Activated naive CD8-positive, alpha-beta T cell (primary cell): ENCODE results near the gene DTWD2.
"Not testable (repeated sequence)": the region's sequence is repeated elsewhere in the genome, so short reads cannot be mapped to it uniquely, and the experiment has no call there.

Source experiments
- H3K27ac Mint-ChIP-seq: one replicate; pipeline ENCODE4 v1.8.0; 2021; ENCODE audit warnings: mixed read lengths
- H3K27me3 Mint-ChIP-seq: one replicate; pipeline ENCODE4 v1.8.0; 2021; ENCODE audit warnings: mixed read lengths
- H3K36me3 Mint-ChIP-seq: one replicate; pipeline ENCODE4 v1.8.0; 2021; ENCODE audit warnings: mixed read lengths
- H3K4me1 Mint-ChIP-seq: one replicate; pipeline ENCODE4 v1.8.0; 2021; ENCODE audit warnings: low read depth, mixed read lengths
- H3K4me3 Mint-ChIP-seq: one replicate; pipeline ENCODE4 v1.8.0; 2021; ENCODE audit warnings: mild to moderate bottlenecking, mixed read lengths
- H3K9me3 Mint-ChIP-seq: one replicate; pipeline ENCODE4 v1.8.0; 2021; ENCODE audit warnings: low read depth, mixed read lengths

Gene DTWD2

GRCh38 chr5:119017994-119018393 is 29.6 kb upstream of the DTWD2 start:
- Mint-ChIP-seq H3K4me1 (peaks cover 3% of the 10 kb centered on the region), H3K36me3 (no peaks in the 10 kb centered on the region), H3K27ac (no peak overlapping the region), H3K9me3 (no peaks in the 10 kb centered on the region), H3K4me3 (no peak overlapping the region), H3K27me3 (no peaks in the 10 kb centered on the region)

- Mint-ChIP-seq H3K36me3 (no peaks in the 10 kb centered on the region), H3K9me3 (no peaks in the 10 kb centered on the region), H3K4me3 (no peak overlapping the region), H3K27me3 (no peaks in the 10 kb centered on the region), H3K27ac (no peak overlapping the region), H3K4me1 (no peaks in the 10 kb centered on the region)
These were observed 27.9 kb upstream of the DTWD2 start for GRCh38 chr5:119016125-119016774.

GRCh38 chr5:119011186-119011585 is 22.8 kb upstream of the DTWD2 start:
- Mint-ChIP-seq H3K36me3 (no peaks in the 10 kb centered on the region), H3K27ac (no peak overlapping the region)

GRCh38 chr5:119010206-119010605 is 21.9 kb upstream of the DTWD2 start:
- no peak overlapping the region for H3K4me3 Mint-ChIP-seq
- no peaks in the 10 kb centered on the region for H3K27me3 Mint-ChIP-seq
- no peak overlapping the region for H3K27ac Mint-ChIP-seq
- H3K9me3 Mint-ChIP-seq = no peaks in the 10 kb centered on the region
- H3K36me3 Mint-ChIP-seq = no peaks in the 10 kb centered on the region
- H3K4me1 Mint-ChIP-seq = no peaks in the 10 kb centered on the region

More at GRCh38 chr5:119011186-119011585, 22.8 kb upstream of the DTWD2 start:
- no peaks in the 10 kb centered on the region for H3K27me3 Mint-ChIP-seq
- H3K9me3 Mint-ChIP-seq = no peaks in the 10 kb centered on the region
- H3K4me1 Mint-ChIP-seq = no peaks in the 10 kb centered on the region
- no peak overlapping the region for H3K4me3 Mint-ChIP-seq

- Mint-ChIP-seq H3K9me3 (no peaks in the 10 kb centered on the region), H3K4me3 (no peak overlapping the region), H3K27me3 (no peaks in the 10 kb centered on the region), H3K27ac (no peak overlapping the region), H3K4me1 (no peaks in the 10 kb centered on the region), H3K36me3 (no peaks in the 10 kb centered on the region)
These were observed 20.8 kb upstream of the DTWD2 start for GRCh38 chr5:119009131-119009530.

GRCh38 chr5:118999696-119000095 is 11.3 kb upstream of the DTWD2 start:
- Mint-ChIP-seq H3K27me3 (no peaks in the 10 kb centered on the region), H3K4me1 (no peaks in the 10 kb centered on the region), H3K36me3 (peaks cover 7% of the 10 kb centered on the region), H3K27ac (no peak overlapping the region), H3K4me3 (no peak overlapping the region), H3K9me3 (peaks cover 13% of the 10 kb centered on the region)

- not testable (repeated sequence) for H3K4me3 Mint-ChIP-seq, H3K27me3 Mint-ChIP-seq, H3K4me1 Mint-ChIP-seq, H3K36me3 Mint-ChIP-seq, H3K27ac Mint-ChIP-seq
- peaks cover 13% of the 10 kb centered on the region for H3K9me3 Mint-ChIP-seq
These were observed 10.5 kb upstream of the DTWD2 start for GRCh38 chr5:118998861-118999260.

GRCh38 chr5:118996098-118996497 is 7.8 kb upstream of the DTWD2 start:
- H3K27ac Mint-ChIP-seq = no peak overlapping the region
- H3K27me3 Mint-ChIP-seq = no peaks in the 10 kb centered on the region
- no peak overlapping the region for H3K4me3 Mint-ChIP-seq
- H3K36me3 Mint-ChIP-seq = peaks cover 7% of the 10 kb centered on the region
- peaks cover 13% of the 10 kb centered on the region for H3K9me3 Mint-ChIP-seq
- no peaks in the 10 kb centered on the region for H3K4me1 Mint-ChIP-seq

GRCh38 chr5:118994595-118994994 is 6.2 kb upstream of the DTWD2 start:
- Mint-ChIP-seq H3K27me3 (no peaks in the 10 kb centered on the region), H3K9me3 (peaks cover 7% of the 10 kb centered on the region), H3K4me1 (no peaks in the 10 kb centered on the region), H3K36me3 (peaks cover 3% of the 10 kb centered on the region), H3K27ac (no peak overlapping the region), H3K4me3 (no peak overlapping the region)

- H3K4me3 Mint-ChIP-seq, H3K4me1 Mint-ChIP-seq, H3K27ac Mint-ChIP-seq, H3K9me3 Mint-ChIP-seq, H3K36me3 Mint-ChIP-seq, H3K27me3 Mint-ChIP-seq: not testable (repeated sequence)
These were observed 4.8 kb upstream of the DTWD2 start for GRCh38 chr5:118993118-118993517.

GRCh38 chr5:118992055-118992454 is 3.7 kb upstream of the DTWD2 start:
- H3K27ac Mint-ChIP-seq, H3K36me3 Mint-ChIP-seq, H3K4me3 Mint-ChIP-seq, H3K27me3 Mint-ChIP-seq, H3K9me3 Mint-ChIP-seq: not testable (repeated sequence)
- H3K4me1 Mint-ChIP-seq = peaks cover 15% of the 10 kb centered on the region

GRCh38 chr5:118990582-118990981 is 2.2 kb upstream of the DTWD2 start:
- H3K36me3 Mint-ChIP-seq = no peaks in the 10 kb centered on the region
- no peaks in the 10 kb centered on the region for H3K27me3 Mint-ChIP-seq
- no peak overlapping the region for H3K4me3 Mint-ChIP-seq
- H3K9me3 Mint-ChIP-seq = no peaks in the 10 kb centered on the region
- H3K27ac Mint-ChIP-seq = no peak overlapping the region
- peaks cover 24% of the 10 kb centered on the region for H3K4me1 Mint-ChIP-seq

GRCh38 chr5:118989816-118990215 is 1.5 kb upstream of the DTWD2 start:
- Mint-ChIP-seq H3K4me1 (peaks cover 27% of the 10 kb centered on the region), H3K27ac (peak overlapping the region; percentile 67), H3K36me3 (no peaks in the 10 kb centered on the region), H3K9me3 (no peaks in the 10 kb centered on the region), H3K4me3 (no peak overlapping the region), H3K27me3 (no peaks in the 10 kb centered on the region)

- Mint-ChIP-seq H3K36me3 (no peaks in the 10 kb centered on the region), H3K27me3 (no peaks in the 10 kb centered on the region), H3K27ac (peak overlapping the region; percentile 30), H3K4me1 (peaks cover 27% of the 10 kb centered on the region), H3K9me3 (no peaks in the 10 kb centered on the region), H3K4me3 (peak overlapping the region; percentile 83)
These were observed 476 bp upstream of the DTWD2 start for GRCh38 chr5:118988866-118989180.

- Mint-ChIP-seq H3K4me1 (peaks cover 27% of the 10 kb centered on the region), H3K27ac (no peak overlapping the region), H3K27me3 (no peaks in the 10 kb centered on the region), H3K4me3 (no peak overlapping the region), H3K9me3 (no peaks in the 10 kb centered on the region), H3K36me3 (peaks cover 16% of the 10 kb centered on the region)
These were observed 3.7 kb downstream of the DTWD2 start for GRCh38 chr5:118984602-118985001.

- peaks cover 11% of the 10 kb centered on the region for H3K4me1 Mint-ChIP-seq
- peaks cover 28% of the 10 kb centered on the region for H3K36me3 Mint-ChIP-seq
- H3K27me3 Mint-ChIP-seq = no peaks in the 10 kb centered on the region
- H3K4me3 Mint-ChIP-seq = no peak overlapping the region
- peaks cover 3% of the 10 kb centered on the region for H3K9me3 Mint-ChIP-seq
- no peak overlapping the region for H3K27ac Mint-ChIP-seq
These were observed 6.6 kb downstream of the DTWD2 start for GRCh38 chr5:118981783-118982182.
